Mononuclear cell (primary cell): Measurements from ENCODE around the gene NCS1. TPM values are rescaled to one million over a fixed set of nuclear protein-coding genes. Genes with fewer than 3 reads are reported as not detected.

Source experiments
- H3K27me3 ChIP-seq: 2 replicates; pipeline ENCODE4 v1.6.0; 2011; ENCODE audit warnings: low read length, control low read depth; ENCODE audit not compliant: insufficient read depth
- H3K4me1 ChIP-seq: 2 replicates; pipeline ENCODE4 v1.5.1; 2011; ENCODE audit warnings: mild to moderate bottlenecking, low read length, control low read depth; ENCODE audit not compliant: insufficient read depth
- H3K4me3 ChIP-seq: 2 replicates; pipeline ENCODE4 v1.5.1; 2011; ENCODE audit warnings: mild to moderate bottlenecking, low read length, moderate library complexity
- H3K9me3 ChIP-seq: 2 replicates; pipeline ENCODE4 v1.5.1; 2011; ENCODE audit warnings: low read depth, mild to moderate bottlenecking, control low read depth, low read length
- total RNA-seq: library from RNA; depleted of rRNA; stranded (reverse); fragments of >200 nt; gene quantifications from one replicate; pipeline ENCODE4 v1.2.3, GENCODE V29; 2012

Gene NCS1
- total RNA-seq, 1 donor: 0.42 TPM

GRCh38 chr9:130220352-130220751, 48.1 kb downstream of the NCS1 start:
- H3K27me3 ChIP-seq: no peaks in the 10 kb centered on the region
- H3K4me1 ChIP-seq: no peaks in the 10 kb centered on the region
- H3K9me3 ChIP-seq: no peaks in the 10 kb centered on the region
- no peak overlapping the region for H3K4me3 ChIP-seq

- Histone ChIP-seq H3K4me3 (no peak overlapping the region), H3K27me3 (no peaks in the 10 kb centered on the region), H3K4me1 (no peaks in the 10 kb centered on the region), H3K9me3 (no peaks in the 10 kb centered on the region)
Measured at GRCh38 chr9:130222833-130223232, 50.6 kb downstream of the NCS1 start.

- H3K4me3 ChIP-seq: no peak overlapping the region
- H3K9me3 ChIP-seq: no peaks in the 10 kb centered on the region
- H3K27me3 ChIP-seq: no peaks in the 10 kb centered on the region
- H3K4me1 ChIP-seq: no peaks in the 10 kb centered on the region
Measured at GRCh38 chr9:130225071-130225470, 52.9 kb downstream of the NCS1 start.

- Histone ChIP-seq H3K9me3 (no peaks in the 10 kb centered on the region), H3K27me3 (no peaks in the 10 kb centered on the region), H3K4me3 (no peak overlapping the region), H3K4me1 (no peaks in the 10 kb centered on the region)
Measured at GRCh38 chr9:130225586-130225985, 53.4 kb downstream of the NCS1 start.

GRCh38 chr9:130226112-130226511, 53.9 kb downstream of the NCS1 start:
- no peak overlapping the region for H3K4me3 ChIP-seq
- no peaks in the 10 kb centered on the region for H3K9me3 ChIP-seq
- H3K4me1 ChIP-seq: no peaks in the 10 kb centered on the region
- no peaks in the 10 kb centered on the region for H3K27me3 ChIP-seq

- H3K4me3 ChIP-seq: no peak overlapping the region
- no peaks in the 10 kb centered on the region for H3K9me3 ChIP-seq
- H3K4me1 ChIP-seq: no peaks in the 10 kb centered on the region
- no peaks in the 10 kb centered on the region for H3K27me3 ChIP-seq
Measured at GRCh38 chr9:130227833-130228232, 55.6 kb downstream of the NCS1 start.

- no peaks in the 10 kb centered on the region for H3K27me3 ChIP-seq
- no peaks in the 10 kb centered on the region for H3K4me1 ChIP-seq
- H3K4me3 ChIP-seq: no peak overlapping the region
- no peaks in the 10 kb centered on the region for H3K9me3 ChIP-seq
Measured at GRCh38 chr9:130229759-130230158, 57.6 kb downstream of the NCS1 start.

GRCh38 chr9:130230631-130231030, 58.4 kb downstream of the NCS1 start:
- Histone ChIP-seq H3K4me1 (no peaks in the 10 kb centered on the region), H3K9me3 (no peaks in the 10 kb centered on the region), H3K4me3 (no peak overlapping the region), H3K27me3 (no peaks in the 10 kb centered on the region)

- no peaks in the 10 kb centered on the region for H3K4me1 ChIP-seq
- H3K9me3 ChIP-seq: no peaks in the 10 kb centered on the region
- H3K4me3 ChIP-seq: no peak overlapping the region
- no peaks in the 10 kb centered on the region for H3K27me3 ChIP-seq
Measured at GRCh38 chr9:130232899-130233586, 60.8 kb downstream of the NCS1 start.

GRCh38 chr9:130233587-130233945, 61.4 kb downstream of the NCS1 start:
- no peak overlapping the region for H3K4me3 ChIP-seq
- H3K27me3 ChIP-seq: no peaks in the 10 kb centered on the region
- no peaks in the 10 kb centered on the region for H3K9me3 ChIP-seq
- no peaks in the 10 kb centered on the region for H3K4me1 ChIP-seq

- H3K4me3 ChIP-seq: no peak overlapping the region
- H3K27me3 ChIP-seq: no peaks in the 10 kb centered on the region
- H3K4me1 ChIP-seq: no peaks in the 10 kb centered on the region
- no peaks in the 10 kb centered on the region for H3K9me3 ChIP-seq
Measured at GRCh38 chr9:130234340-130235260, 62.4 kb downstream of the NCS1 start.

GRCh38 chr9:130235558-130236435, 63.6 kb downstream of the NCS1 start:
- Histone ChIP-seq H3K4me3 (no peak overlapping the region), H3K4me1 (peaks cover 8% of the 10 kb centered on the region), H3K27me3 (no peaks in the 10 kb centered on the region), H3K9me3 (no peaks in the 10 kb centered on the region)

GRCh38 chr9:130236436-130236985, 64.3 kb downstream of the NCS1 start:
- H3K27me3 ChIP-seq: no peaks in the 10 kb centered on the region
- no peak overlapping the region for H3K4me3 ChIP-seq
- no peaks in the 10 kb centered on the region for H3K9me3 ChIP-seq
- H3K4me1 ChIP-seq: peaks cover 8% of the 10 kb centered on the region

- Histone ChIP-seq H3K4me1 (peaks cover 8% of the 10 kb centered on the region), H3K4me3 (no peak overlapping the region), H3K27me3 (no peaks in the 10 kb centered on the region), H3K9me3 (no peaks in the 10 kb centered on the region)
Measured at GRCh38 chr9:130237076-130237475, 64.9 kb downstream of the NCS1 start.
